Left kidney (tissue), 2 donors: ENCODE data around the gene PLIN1. TPM values are rescaled to one million over a fixed set of nuclear protein-coding genes. Genes with fewer than 3 reads are reported as not detected.

ENCODE experiments used
- DNase-seq: peaks from one replicate; pipeline ENCODE4 v3.0.0-alpha.2; 2013
- polyA plus RNA-seq: library from polyadenylated mRNA; unstranded; fragments of 120-200 nt; gene quantifications from one replicate; pipeline ENCODE4 v1.2.1, GENCODE V29; 2013; ENCODE audit not compliant: insufficient read length

PLIN1 gene
- polyA plus RNA-seq, 1 donor, result 1.4 TPM

- DNase-seq, result no peak
These were observed 6.7 kb downstream of the PLIN1 start for GRCh38 chr15:89672221-89673164.

DNA sequence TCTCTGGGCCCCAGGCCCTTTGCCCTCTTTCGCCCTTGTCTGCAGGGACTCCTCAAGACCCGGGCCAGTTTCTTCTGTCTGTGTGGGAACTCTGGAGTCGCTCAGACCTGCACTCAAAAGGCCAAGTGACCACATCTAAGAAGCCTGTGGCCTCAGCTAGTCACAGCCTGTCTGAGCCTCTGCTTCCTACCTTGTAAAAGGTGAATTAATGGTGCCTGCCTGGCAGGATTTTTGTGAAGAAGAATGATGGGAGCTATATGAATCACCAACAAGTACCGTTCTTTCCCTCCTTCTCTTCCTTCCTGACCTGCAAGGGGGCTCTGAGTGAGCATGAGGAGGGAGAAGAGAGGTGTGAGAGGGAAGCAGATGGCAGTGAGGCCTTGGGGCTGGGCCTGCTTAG lies 7.5 kb downstream of the PLIN1 start:
- DNase-seq, result no peak

- DNase-seq, result no peak
These were observed 8.1 kb downstream of the PLIN1 start for GRCh38 chr15:89670971-89671560.

GRCh38 chr15:89669941-89670340 lies 9.2 kb downstream of the PLIN1 start:
- no peak for DNase-seq

DNA sequence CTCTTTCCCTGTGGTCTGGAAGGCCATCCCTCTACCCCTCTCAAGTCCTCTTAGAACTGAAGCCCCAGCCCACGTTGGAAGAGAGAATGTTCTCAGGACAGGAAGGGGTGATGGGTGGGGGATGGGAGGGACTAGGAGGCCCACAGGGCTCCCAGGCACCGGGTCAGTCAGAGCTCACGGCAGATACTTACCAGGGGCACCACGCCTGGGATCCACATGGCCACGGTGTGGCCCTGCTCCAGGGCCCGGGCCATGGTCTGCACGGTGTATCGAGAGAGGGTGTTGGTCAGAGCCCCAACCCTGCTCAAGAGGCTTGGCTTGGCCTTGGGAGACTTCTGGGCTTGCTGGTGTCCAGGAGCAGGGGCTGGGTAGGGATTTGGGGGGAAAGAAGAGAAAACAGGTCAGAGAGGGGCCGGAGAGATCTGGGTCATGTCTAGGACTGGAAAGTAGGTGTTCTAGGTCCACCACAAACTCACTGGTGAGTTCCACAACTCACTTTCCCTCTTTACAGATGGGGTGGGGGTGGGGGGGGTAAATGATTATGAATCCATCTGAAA lies 9.8 kb downstream of the PLIN1 start:
- DNase-seq, result no peak

- DNase-seq, result no peak
These were observed 11.0 kb downstream of the PLIN1 start for GRCh38 chr15:89668171-89668570.

DNA sequence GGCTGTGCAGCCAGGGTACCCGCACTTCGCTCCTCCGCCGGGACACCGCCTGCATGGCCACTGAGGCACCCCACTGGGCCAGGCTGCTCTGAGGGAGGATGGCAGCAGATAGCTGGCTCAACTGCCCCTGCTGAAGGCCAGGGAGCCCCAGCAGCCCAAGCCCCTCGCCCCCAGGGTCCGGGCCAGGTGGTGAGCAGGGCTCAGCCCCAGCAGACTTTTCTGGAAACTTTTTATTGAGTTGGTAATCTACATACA lies 11.5 kb downstream of the PLIN1 start:
- DNase-seq, result no peak

GRCh38 chr15:89666858-89667705 lies 12.1 kb downstream of the PLIN1 start:
- no peak for DNase-seq

GRCh38 chr15:89666184-89666857 lies 12.8 kb downstream of the PLIN1 start:
- no peak for DNase-seq

- no peak for DNase-seq
These were observed 13.6 kb downstream of the PLIN1 start for GRCh38 chr15:89665449-89666181.

- no peak for DNase-seq
These were observed 14.5 kb downstream of the PLIN1 start for GRCh38 chr15:89664441-89665350.

DNA sequence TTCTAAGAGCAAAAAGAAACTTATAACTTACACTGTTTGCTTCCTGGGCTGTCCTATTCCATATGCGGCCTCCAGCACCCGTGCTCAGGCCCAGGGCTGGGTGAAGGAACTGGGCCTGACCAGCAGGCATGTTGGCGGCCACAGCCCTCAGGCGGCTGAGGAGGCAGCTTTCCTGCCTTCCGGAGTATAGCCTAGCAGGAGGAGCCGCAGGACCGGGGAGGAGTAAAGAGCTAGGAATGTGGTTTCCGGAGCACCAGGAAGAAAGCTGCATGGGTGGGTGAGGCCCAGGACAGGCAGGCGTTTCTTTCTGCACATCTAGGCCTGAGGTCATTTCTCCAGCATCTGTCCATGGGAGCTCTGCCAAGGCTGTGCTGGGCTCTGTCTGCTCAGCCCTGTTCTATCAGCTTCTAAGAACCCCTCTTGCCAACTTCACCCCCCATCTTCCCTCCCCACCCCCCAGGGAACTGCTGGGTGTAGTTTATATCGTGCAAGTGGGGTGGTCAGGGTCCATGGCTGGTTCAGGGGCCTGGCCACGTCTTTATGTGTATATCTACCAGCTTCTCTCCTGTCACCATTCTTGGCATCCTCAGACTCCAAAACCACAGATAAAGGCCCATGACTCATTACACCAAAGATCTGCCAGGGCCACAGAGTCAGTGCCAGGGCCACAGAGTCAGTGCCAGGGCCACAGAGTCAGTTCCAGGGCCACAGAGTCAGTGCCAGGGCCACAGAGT lies 16.1 kb downstream of the PLIN1 start:
- DNase-seq, result no peak

DNA sequence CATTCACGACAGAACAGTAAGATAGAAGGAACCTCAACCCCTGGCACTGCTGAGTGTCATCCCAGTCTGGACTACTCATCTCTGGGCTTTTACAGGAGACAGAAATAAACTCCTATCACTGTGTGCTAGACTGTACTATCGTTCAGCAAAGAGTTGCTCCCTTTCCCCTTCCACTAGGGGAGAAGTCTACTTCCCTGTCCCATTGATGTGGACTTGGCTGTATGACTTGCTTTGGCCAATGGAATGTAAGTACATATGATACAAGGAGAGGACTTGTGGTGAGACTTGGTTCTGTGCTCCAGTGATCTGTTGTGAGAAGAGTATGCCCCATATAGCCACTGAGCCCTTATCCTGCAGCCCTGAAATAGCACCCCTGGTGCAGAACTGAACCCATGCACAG lies 18.6 kb downstream of the PLIN1 start:
- no peak for DNase-seq

DNA sequence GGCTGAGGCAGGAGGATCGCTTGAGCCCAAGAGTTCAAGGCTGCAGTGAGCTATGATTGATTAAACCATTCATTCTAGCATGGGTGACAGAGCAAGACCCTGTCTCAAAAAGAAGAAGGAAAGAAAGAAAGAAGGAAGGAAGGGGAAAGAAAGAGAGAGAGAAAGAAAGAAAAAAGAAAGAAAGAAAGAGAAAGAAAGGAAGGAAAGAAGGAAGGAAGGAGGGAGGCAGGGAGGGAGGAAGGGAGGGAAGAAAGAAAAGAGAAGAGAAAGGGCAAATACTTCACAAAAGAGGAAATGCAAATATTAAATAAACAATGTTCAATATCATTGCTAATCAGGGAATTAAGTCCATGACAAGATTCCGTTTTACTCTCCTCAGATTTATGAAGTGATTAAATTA lies 19.9 kb downstream of the PLIN1 start:
- DNase-seq, result no peak

GRCh38 chr15:89657686-89658200 lies 21.4 kb downstream of the PLIN1 start:
- DNase-seq, result no peak

GRCh38 chr15:89656116-89656815 lies 22.9 kb downstream of the PLIN1 start:
- no peak for DNase-seq

GRCh38 chr15:89654847-89655805 lies 24.0 kb downstream of the PLIN1 start, which contains the start of gene KIF7:
KIF7 (minus strand) TSS chr15:89655467; CDS start chr15:89652930, 2,537 bp downstream.
- peak; percentile 68 for DNase-seq
